Central memory CD8-positive, alpha-beta T cell (primary cell): Measurements from ENCODE around the gene CHRND.

Experiments
- ATAC-seq: fragments of 150-1000 bp; cut with Tn5 transposase; replicated peaks from 2 replicates; pipeline ENCODE4 v1.10.0; 2022; ENCODE audit warnings: mild to moderate bottlenecking, moderate FRiP score, moderate number of reproducible peaks; ENCODE audit not compliant: poor library complexity, severe bottlenecking; ENCODE audit errors: extremely low read depth
- DNase-seq, 2 donors: peaks; one replicate each; pipeline ENCODE4 v3.0.0; 2021; ENCODE audit warnings: low spot score in 2 of 2
- H3K27ac Mint-ChIP-seq: one replicate; pipeline ENCODE4 v1.8.0; 2022; ENCODE audit warnings: low read depth, mild to moderate bottlenecking, moderate library complexity, mixed read lengths
- H3K27me3 Mint-ChIP-seq: one replicate; pipeline ENCODE4 v1.8.0; 2022; ENCODE audit warnings: mixed read lengths
- H3K36me3 Mint-ChIP-seq: one replicate; pipeline ENCODE4 v1.8.0; 2022; ENCODE audit warnings: mild to moderate bottlenecking, moderate library complexity, mixed read lengths; ENCODE audit not compliant: insufficient read depth
- H3K4me1 Mint-ChIP-seq: one replicate; pipeline ENCODE4 v1.8.0; 2022; ENCODE audit warnings: mixed read lengths
- H3K4me3 Mint-ChIP-seq: one replicate; pipeline ENCODE4 v1.8.0; 2022; ENCODE audit warnings: mild to moderate bottlenecking, moderate library complexity, mixed read lengths
- H3K9me3 Mint-ChIP-seq: one replicate; pipeline ENCODE4 v1.8.0; 2022; ENCODE audit warnings: mixed read lengths

The CHRND gene

GRCh38 chr2:232525791-232526371 lies at the start of gene CHRND:
CHRND (plus strand) TSS chr2:232526160; CDS start chr2:232526216, 56 bp downstream.
- peaks cover 25% of the 10 kb centered on the region for H3K4me1 Mint-ChIP-seq
- H3K4me3 Mint-ChIP-seq, result no peak within 1 kb of the TSS
- ATAC-seq (no peak), DNase-seq (no peak)
- H3K9me3 Mint-ChIP-seq, result no peaks in the 10 kb centered on the region
- H3K27me3 Mint-ChIP-seq, result peaks cover 75% of the 10 kb centered on the region
- no peak within 1 kb of the TSS for H3K27ac Mint-ChIP-seq
- H3K36me3 Mint-ChIP-seq, result peaks cover 5% of the 10 kb centered on the region

GRCh38 chr2:232476791-232477190 lies 49.2 kb upstream of the CHRND start:
- no peak overlapping the region for H3K4me3 Mint-ChIP-seq
- no peak for ATAC-seq
- H3K27ac Mint-ChIP-seq, result no peak overlapping the region
- H3K36me3 Mint-ChIP-seq, result no peaks in the 10 kb centered on the region
- peaks cover 9% of the 10 kb centered on the region for H3K9me3 Mint-ChIP-seq
- DNase-seq, result no peak
- peaks cover 55% of the 10 kb centered on the region for H3K27me3 Mint-ChIP-seq
- H3K4me1 Mint-ChIP-seq, result no peaks in the 10 kb centered on the region

- peaks cover 2% of the 10 kb centered on the region for H3K9me3 Mint-ChIP-seq
- H3K36me3 Mint-ChIP-seq, result no peaks in the 10 kb centered on the region
- peaks cover 55% of the 10 kb centered on the region for H3K27me3 Mint-ChIP-seq
- H3K4me3 Mint-ChIP-seq, result no peak overlapping the region
- no peak for DNase-seq
- ATAC-seq, result no peak
- no peak overlapping the region for H3K27ac Mint-ChIP-seq
- no peaks in the 10 kb centered on the region for H3K4me1 Mint-ChIP-seq
Measured at GRCh38 chr2:232477751-232478510, 48.0 kb upstream of the CHRND start.

- Mint-ChIP-seq H3K4me1 (no peaks in the 10 kb centered on the region), H3K9me3 (no peaks in the 10 kb centered on the region), H3K4me3 (no peak overlapping the region), H3K27me3 (peaks cover 52% of the 10 kb centered on the region), H3K27ac (no peak overlapping the region), H3K36me3 (no peaks in the 10 kb centered on the region)
- ATAC-seq (no peak), DNase-seq (no peak)
Measured at GRCh38 chr2:232478571-232479340, 47.2 kb upstream of the CHRND start.

- ATAC-seq (no peak), DNase-seq (no peak)
- Mint-ChIP-seq H3K4me3 (no peak overlapping the region), H3K4me1 (no peaks in the 10 kb centered on the region), H3K27me3 (peaks cover 51% of the 10 kb centered on the region), H3K36me3 (no peaks in the 10 kb centered on the region), H3K27ac (no peak overlapping the region), H3K9me3 (no peaks in the 10 kb centered on the region)
Measured at GRCh38 chr2:232479341-232480200, 46.4 kb upstream of the CHRND start.

- H3K27me3 Mint-ChIP-seq, result peaks cover 55% of the 10 kb centered on the region
- H3K4me1 Mint-ChIP-seq, result no peaks in the 10 kb centered on the region
- H3K9me3 Mint-ChIP-seq, result no peaks in the 10 kb centered on the region
- ATAC-seq (no peak), DNase-seq (no peak)
- no peak overlapping the region for H3K4me3 Mint-ChIP-seq
- H3K36me3 Mint-ChIP-seq, result no peaks in the 10 kb centered on the region
- no peak overlapping the region for H3K27ac Mint-ChIP-seq
Measured at GRCh38 chr2:232480201-232481190, 45.5 kb upstream of the CHRND start.

GRCh38 chr2:232481322-232482140 lies 44.4 kb upstream of the CHRND start:
- Mint-ChIP-seq H3K27me3 (peaks cover 48% of the 10 kb centered on the region), H3K4me1 (no peaks in the 10 kb centered on the region), H3K36me3 (no peaks in the 10 kb centered on the region), H3K4me3 (no peak overlapping the region), H3K27ac (no peak overlapping the region), H3K9me3 (no peaks in the 10 kb centered on the region)
- ATAC-seq (no peak), DNase-seq (no peak)

GRCh38 chr2:232482301-232483238 lies 43.4 kb upstream of the CHRND start:
- H3K4me3 Mint-ChIP-seq, result no peak overlapping the region
- peaks cover 42% of the 10 kb centered on the region for H3K27me3 Mint-ChIP-seq
- no peak overlapping the region for H3K27ac Mint-ChIP-seq
- no peaks in the 10 kb centered on the region for H3K9me3 Mint-ChIP-seq
- no peak for DNase-seq
- H3K4me1 Mint-ChIP-seq, result no peaks in the 10 kb centered on the region
- no peak for ATAC-seq
- H3K36me3 Mint-ChIP-seq, result no peaks in the 10 kb centered on the region

GRCh38 chr2:232483311-232483922 lies 42.5 kb upstream of the CHRND start:
- DNase-seq, result no peak
- H3K4me1 Mint-ChIP-seq, result no peaks in the 10 kb centered on the region
- no peak for ATAC-seq
- no peak overlapping the region for H3K4me3 Mint-ChIP-seq
- peaks cover 45% of the 10 kb centered on the region for H3K27me3 Mint-ChIP-seq
- H3K9me3 Mint-ChIP-seq, result no peaks in the 10 kb centered on the region
- H3K27ac Mint-ChIP-seq, result no peak overlapping the region
- H3K36me3 Mint-ChIP-seq, result no peaks in the 10 kb centered on the region
